Measurements from ENCODE around the gene SLC35B2. TPM values are rescaled to one million over a fixed set of nuclear protein-coding genes. Genes with fewer than 3 reads are reported as not detected.

Gene SLC35B2
- total RNA-seq, 4 donors from 2014 or later: 9.7 to 34.4 (median 21.2) TPM

- Histone ChIP-seq H3K27me3 (peaks cover 0 to 100% (median 8%) of the 10 kb centered on the region in 4 donors), H3K4me3 (no peak overlapping the region), H3K36me3 (no peaks in the 10 kb centered on the region), H3K4me1 (peaks cover 8 to 29% (median 21%) of the 10 kb centered on the region in 3 donors), H3K9me3 (no peaks in the 10 kb centered on the region), H3K27ac (no peak overlapping the region)
- DNase-seq: no peak
- WGBS, 2 donors: 50% methylated on average over 1 of the region's 1 CpG; no CpG with 5 or more reads in 1 of the 2 donors
- intact Hi-C loops (cut with DNase I): no loop called here
- TF ChIP-seq POLR2A (IDR thresholded peaks at IDR 0.05): no peak
- no peak for TF ChIP-seq CTCF (IDR thresholded peaks at IDR 0.05)
Measured at GRCh38 chr6:44273617-44274016, 16.3 kb upstream of the SLC35B2 start.

GRCh38 chr6:44272999-44273566 is 15.8 kb upstream of the SLC35B2 start:
- DNase-seq: no peak
- H3K36me3 ChIP-seq: no peaks in the 10 kb centered on the region
- intact Hi-C loops (cut with DNase I): no loop called here
- TF ChIP-seq CTCF (IDR thresholded peaks at IDR 0.05) (no peak), POLR2A (IDR thresholded peaks at IDR 0.05) (no peak)
- no peak overlapping the region for H3K27ac ChIP-seq
- H3K4me3 ChIP-seq: no peak overlapping the region
- no peaks in the 10 kb centered on the region for H3K9me3 ChIP-seq
- peaks cover 0 to 100% (median 10%) of the 10 kb centered on the region in 4 donors for H3K27me3 ChIP-seq
- WGBS, 2 donors: 72 to 82% methylated on average over 9 of the region's 23 CpGs
- peaks cover 8 to 29% (median 21%) of the 10 kb centered on the region in 3 donors for H3K4me1 ChIP-seq

- intact Hi-C loops (cut with DNase I): no loop called here
- H3K36me3 ChIP-seq: no peaks in the 10 kb centered on the region
- H3K27ac ChIP-seq: no peak overlapping the region
- 77 to 88% methylated on average over 3 of the region's 3 CpGs for WGBS, 2 donors
- H3K4me1 ChIP-seq: peaks cover 8 to 29% (median 21%) of the 10 kb centered on the region in 3 donors
- H3K4me3 ChIP-seq: no peak overlapping the region
- no peaks in the 10 kb centered on the region for H3K9me3 ChIP-seq
- no peak for DNase-seq
- no peak for TF ChIP-seq POLR2A (IDR thresholded peaks at IDR 0.05)
- no peak for TF ChIP-seq CTCF (IDR thresholded peaks at IDR 0.05)
- peaks cover 0 to 96% (median 10%) of the 10 kb centered on the region in 4 donors for H3K27me3 ChIP-seq
Measured at GRCh38 chr6:44272529-44272928, 15.2 kb upstream of the SLC35B2 start.

- no peak overlapping the region for H3K4me3 ChIP-seq
- no peaks in the 10 kb centered on the region for H3K36me3 ChIP-seq
- no peak overlapping the region for H3K27ac ChIP-seq
- no peaks in the 10 kb centered on the region for H3K9me3 ChIP-seq
- peaks cover 8 to 29% (median 21%) of the 10 kb centered on the region in 3 donors for H3K4me1 ChIP-seq
- intact Hi-C loops (cut with DNase I): no loop called here
- WGBS, 2 donors: 62 to 67% methylated on average over 1 to 2 of the region's 3 CpGs
- peaks cover 0 to 90% (median 10%) of the 10 kb centered on the region in 4 donors for H3K27me3 ChIP-seq
- no peak for DNase-seq
- TF ChIP-seq CTCF (IDR thresholded peaks at IDR 0.05) (no peak), POLR2A (IDR thresholded peaks at IDR 0.05) (no peak)
Measured at GRCh38 chr6:44271914-44272313, 14.6 kb upstream of the SLC35B2 start.

- H3K36me3 ChIP-seq: no peaks in the 10 kb centered on the region
- 85 to 98% methylated on average over 6 of the region's 6 CpGs for WGBS, 2 donors
- H3K4me3 ChIP-seq: no peak overlapping the region
- no peak for TF ChIP-seq CTCF (IDR thresholded peaks at IDR 0.05)
- no peak for TF ChIP-seq POLR2A (IDR thresholded peaks at IDR 0.05)
- no peak for DNase-seq
- intact Hi-C loops (cut with DNase I): no loop called here
- no peaks in the 10 kb centered on the region for H3K9me3 ChIP-seq
- peaks cover 0 to 84% (median 10%) of the 10 kb centered on the region in 4 donors for H3K27me3 ChIP-seq
- H3K4me1 ChIP-seq: peaks cover 6 to 25% (median 19%) of the 10 kb centered on the region in 3 donors
- H3K27ac ChIP-seq: no peak overlapping the region
Measured at GRCh38 chr6:44271406-44271723, 14.0 kb upstream of the SLC35B2 start.

Measured in esophagus squamous epithelium (tissue), 5 donors.